IMR-90 (cell line): ENCODE data around the gene DNAH6. TPM values are rescaled to one million over a fixed set of nuclear protein-coding genes. Genes with fewer than 3 reads are reported as not detected.

Source experiments
- ATAC-seq: fragments of 200-7000 bp; cut with Tn5 transposase; 2 replicates; pipeline ENCODE4 v1.9.1; 2020; ENCODE audit warnings: low read depth, mild to moderate bottlenecking, moderate library complexity
- BruUV-seq: library from RNA; stranded (reverse); fragments of 400-500 nt; replicated peaks from 2 replicates; lab custom pipeline; 2021; lab: Mats Ljungman, UMichigan
- CTCF ChIA-PET: fragments of 300-600 bp; formaldehyde crosslinking; extraction: SDS; loops from one replicate; lab custom pipeline; 2021; ENCODE audit warnings: antibody characterized with exemption; lab: Yijun Ruan, JAX
- POLR2A ChIA-PET: fragments of 300-600 bp; sonication (Branson Sonifier 250); formaldehyde crosslinking; loops from one replicate; lab custom pipeline; 2022; ENCODE audit warnings: antibody characterized with exemption; ENCODE audit not compliant: unreplicated experiment; lab: Charles Lee
- DNase-seq: peaks from one replicate; pipeline ENCODE4 v3.0.0; 2013
- H2AFZ ChIP-seq: replicated peaks from 2 replicates; pipeline ENCODE3; 2013; ENCODE audit warnings: low read length, mild to moderate bottlenecking; ENCODE audit not compliant: poor library complexity
- H2AK5ac ChIP-seq: 2 replicates; pipeline ENCODE4 v1.6.1; 2013; ENCODE audit warnings: low read depth, low read length, inconsistent platforms
- H2AK9ac ChIP-seq: replicated peaks from 2 replicates; pipeline ENCODE3; 2013; ENCODE audit warnings: mild to moderate bottlenecking, low read depth, low read length, moderate library complexity; ENCODE audit not compliant: poor library complexity
- H2BK120ac ChIP-seq: 2 replicates; pipeline ENCODE4 v1.6.1; 2013; ENCODE audit warnings: low read depth, low read length, inconsistent platforms
- H2BK15ac ChIP-seq: 3 replicates; pipeline ENCODE4 v1.6.1; 2013; ENCODE audit warnings: low read depth, low read length, inconsistent platforms
- H2BK20ac ChIP-seq: 2 replicates; pipeline ENCODE4 v1.6.1; 2013; ENCODE audit warnings: low read depth, mild to moderate bottlenecking, inconsistent platforms, low read length, moderate library complexity
- H2BK5ac ChIP-seq: 2 replicates; pipeline ENCODE4 v1.6.1; 2013; ENCODE audit warnings: mild to moderate bottlenecking, low read depth, low read length, inconsistent platforms; ENCODE audit not compliant: poor library complexity, severe bottlenecking
- H3K14ac ChIP-seq: replicated peaks from 2 replicates; pipeline ENCODE4 v1.6.1; 2013; ENCODE audit warnings: low read depth, low read length, inconsistent platforms
- H3K18ac ChIP-seq: 2 replicates; pipeline ENCODE4 v1.6.1; 2013; ENCODE audit warnings: low read depth, low read length, control low read depth
- H3K23ac ChIP-seq: 2 replicates; pipeline ENCODE4 v1.6.1; 2013; ENCODE audit warnings: low read depth, low read length, inconsistent platforms
- H3K27ac ChIP-seq: 2 replicates; pipeline ENCODE4 v1.5.1; 2013; ENCODE audit warnings: mild to moderate bottlenecking, control low read depth, low read length; ENCODE audit not compliant: insufficient read depth
- H3K27me3 ChIP-seq: 2 replicates; pipeline ENCODE4 v1.6.1; 2013; ENCODE audit warnings: low read length; ENCODE audit not compliant: control insufficient read depth, insufficient read depth
- H3K36me3 ChIP-seq: 2 replicates; pipeline ENCODE4 v1.6.1; 2013; ENCODE audit warnings: low read length, mixed read lengths; ENCODE audit not compliant: control insufficient read depth, insufficient read depth
- H3K4ac ChIP-seq: 2 replicates; pipeline ENCODE4 v1.6.1; 2013; ENCODE audit warnings: low read depth, low read length, inconsistent platforms
- H3K4me1 ChIP-seq: 2 replicates; pipeline ENCODE4 v1.6.1; 2013; ENCODE audit warnings: low read length, mixed read lengths; ENCODE audit not compliant: control insufficient read depth, insufficient read depth
- H3K4me2 ChIP-seq: 2 replicates; pipeline ENCODE4 v1.6.1; 2013; ENCODE audit warnings: low read depth, mild to moderate bottlenecking, control low read depth, low read length, moderate library complexity
- H3K4me3 ChIP-seq: 2 replicates; pipeline ENCODE4 v1.5.1; 2013; ENCODE audit warnings: low read depth, mild to moderate bottlenecking, control low read depth, low read length, moderate library complexity; ENCODE audit not compliant: insufficient read depth
- H3K56ac ChIP-seq: 2 replicates; pipeline ENCODE4 v1.6.1; 2013; ENCODE audit warnings: low read length, inconsistent platforms; ENCODE audit not compliant: insufficient read depth; ENCODE audit errors: extremely low read depth
- H3K79me1 ChIP-seq, 2 experiments: 2 replicates each; pipeline ENCODE4 v1.6.1; 2013; ENCODE audit warnings: low read length in 2 of 2, inconsistent platforms in 1 of 2, low read depth in 1 of 2
- H3K9ac ChIP-seq: 2 replicates; pipeline ENCODE4 v1.6.1; 2013; ENCODE audit warnings: low read depth, low read length, control low read depth
- H3K9me1 ChIP-seq: 2 replicates; pipeline ENCODE4 v1.6.1; 2013; ENCODE audit warnings: low read length, inconsistent platforms; ENCODE audit not compliant: insufficient read depth
- H3K9me3 ChIP-seq: 2 replicates; pipeline ENCODE4 v1.6.1; 2013; ENCODE audit warnings: low read length; ENCODE audit not compliant: control insufficient read depth, insufficient read depth
- H4K20me1 ChIP-seq: 2 replicates; pipeline ENCODE4 v1.6.1; 2013; ENCODE audit warnings: low read length, inconsistent platforms; ENCODE audit not compliant: insufficient read depth
- H4K5ac ChIP-seq: 2 replicates; pipeline ENCODE4 v1.6.1; 2013; ENCODE audit warnings: mild to moderate bottlenecking, low read depth, low read length, control low read depth
- H4K8ac ChIP-seq, 2 experiments: 2 replicates each; pipeline ENCODE4 v1.6.1; 2013; ENCODE audit warnings: low read depth in 2 of 2, low read length in 2 of 2, control low read depth in 1 of 2, inconsistent platforms in 1 of 2
- H4K91ac ChIP-seq: 2 replicates; pipeline ENCODE4 v1.6.1; 2013; ENCODE audit warnings: low read depth, low read length, inconsistent platforms; ENCODE audit not compliant: insufficient read depth
- BHLHE40 ChIP-seq: fragments of 150-350 bp; IDR thresholded peaks from 2 replicates; pipeline ENCODE4 v1.6.1; 2016; ENCODE audit warnings: mild to moderate bottlenecking, low read depth, low read length
- CEBPB ChIP-seq: IDR thresholded peaks from 2 replicates; pipeline ENCODE4 v1.6.1; 2012; ENCODE audit warnings: low read depth, low read length, improper control_type of control experiment
- CHD1 ChIP-seq: IDR thresholded peaks from 2 replicates; pipeline ENCODE4 v1.6.1; 2012; ENCODE audit warnings: low read depth, low read length, improper control_type of control experiment
- CTCF ChIP-seq: conservative IDR thresholded peaks from 2 replicates; pipeline ENCODE4 v1.5.1; 2012; ENCODE audit warnings: mild to moderate bottlenecking, low read depth, low read length, improper control_type of control experiment
- ELK1 ChIP-seq: fragments of 150-350 bp; IDR thresholded peaks from 2 replicates; pipeline ENCODE4 v1.6.1; 2016; ENCODE audit warnings: low read depth, mild to moderate bottlenecking, low read length, moderate library complexity, borderline replicate concordance
- FOS ChIP-seq: fragments of 150-350 bp; IDR thresholded peaks from 2 replicates; pipeline ENCODE4 v1.6.1; 2016; ENCODE audit warnings: low read depth, low read length
- MAFK ChIP-seq: IDR thresholded peaks from 2 replicates; pipeline ENCODE4 v1.6.1; 2012; ENCODE audit warnings: low read depth, low read length, improper control_type of control experiment
- MAZ ChIP-seq: IDR thresholded peaks from 2 replicates; pipeline ENCODE4 v1.6.1; 2012; ENCODE audit warnings: low read depth, mild to moderate bottlenecking, low read length, improper control_type of control experiment, moderate library complexity, borderline replicate concordance
- MXI1 ChIP-seq: IDR thresholded peaks from 2 replicates; pipeline ENCODE4 v1.6.1; 2012; ENCODE audit warnings: low read depth, mild to moderate bottlenecking, low read length, moderate library complexity, borderline replicate concordance
- NFE2L2 ChIP-seq: fragments of 150-350 bp; IDR thresholded peaks from 2 replicates; pipeline ENCODE4 v1.6.1; 2016; ENCODE audit warnings: low read depth, mild to moderate bottlenecking, low read length
- POLR2A ChIP-seq: IDR thresholded peaks from 2 replicates; pipeline ENCODE4 v1.6.1; 2012; ENCODE audit warnings: mild to moderate bottlenecking, low read depth, low read length
- RAD21 ChIP-seq: IDR thresholded peaks from 2 replicates; pipeline ENCODE4 v1.6.1; 2012; ENCODE audit warnings: low read length, improper control_type of control experiment
- RCOR1 ChIP-seq: IDR thresholded peaks from 2 replicates; pipeline ENCODE4 v1.6.1; 2012; ENCODE audit warnings: mild to moderate bottlenecking, low read length, improper control_type of control experiment; ENCODE audit not compliant: insufficient replicate concordance
- RFX5 ChIP-seq: IDR thresholded peaks from 2 replicates; pipeline ENCODE4 v1.8.0; 2012; ENCODE audit warnings: low read depth, mild to moderate bottlenecking, low read length, moderate library complexity
- SMC3 ChIP-seq: fragments of 150-350 bp; IDR thresholded peaks from 2 replicates; pipeline ENCODE4 v1.6.1; 2016; ENCODE audit warnings: low read depth, mild to moderate bottlenecking, antibody characterized with exemption, low read length, moderate library complexity
- USF2 ChIP-seq: fragments of 150-350 bp; IDR thresholded peaks from 2 replicates; pipeline ENCODE4 v1.6.1; 2017; ENCODE audit warnings: mild to moderate bottlenecking, antibody characterized with exemption, low read length, low read depth
- WGBS, 2 experiments: methylation state at CpG; one replicate each; pipeline versions ENCODE4 v1.1.5 to v1.1.7; 2013; ENCODE audit warnings: missing lambda C conversion rate in 2 of 2; ENCODE audit not compliant: insufficient read length in 1 of 2; ENCODE audit errors: extremely low coverage in 2 of 2; 5-methylcytosine and 5-hydroxymethylcytosine counted together
- dilution Hi-C: fragments of 300-500 bp; cut with HindIII; formaldehyde crosslinking; loops from one replicate; pipeline ENCODE4 v1.14.3; 2018; ENCODE audit warnings: low sequenced_read_pairs; ENCODE audit not compliant: unreplicated experiment
- in situ Hi-C: fragments of 300-500 bp; cut with MboI; formaldehyde crosslinking; loops from 3 replicates; pipeline ENCODE4 v1.14.3; 2019; ENCODE audit warnings: low sequenced_read_pairs, inconsistent platforms, mixed read lengths
- intact Hi-C: fragments of 100-400 bp; cut with micrococcal nuclease; formaldehyde crosslinking; loops from 2 replicates; pipeline ENCODE4 v1.10.0; 2022
- polyA plus RNA-seq, 3 experiments: library from polyadenylated mRNA; depleted of rRNA; stranded (reverse); fragments of >200 nt; gene quantifications; 2 replicates each; pipeline ENCODE4 v1.2.3, GENCODE V29; 2012; ENCODE audit warnings: low replicate concordance in 1 of 3
- total RNA-seq: library from RNA; depleted of rRNA; stranded (reverse); fragments of >200 nt; gene quantifications from 2 replicates; pipeline ENCODE4 v1.2.3, GENCODE V29; 2012

The DNAH6 gene
- total and polyA plus RNA-seq, 2 of the 4 experiments (the other 2 are of a cell fraction) = under 0.01 to 0.07 TPM

GRCh38 chr2:84703831-84704230 lies 187.5 kb downstream of the DNAH6 start:
- POLR2A ChIA-PET = no interaction called here
- Histone ChIP-seq H4K91ac (no peak overlapping the region), H3K18ac (no peak overlapping the region; the same call in 1 of the 2 replicates), H2AK5ac (no peak overlapping the region), H2AK9ac (no peak overlapping the region), H3K9ac (no peak overlapping the region), H2BK15ac (no peak overlapping the region), H3K23ac (no peak overlapping the region), H3K4me3 (no peak overlapping the region), H3K4ac (no peak overlapping the region), H3K56ac (no peak overlapping the region), H3K27ac (no peak overlapping the region), H4K20me1 (no peaks in the 10 kb centered on the region), H3K9me3 (no peaks in the 10 kb centered on the region), H2BK20ac (no peak overlapping the region), H3K4me2 (no peak overlapping the region), H2BK120ac (no peak overlapping the region), H3K36me3 (no peaks in the 10 kb centered on the region), H3K79me1 (no peaks in the 10 kb centered on the region), H4K5ac (no peak overlapping the region), H3K27me3 (no peaks in the 10 kb centered on the region), H3K4me1 (peaks cover 11% of the 10 kb centered on the region), H3K9me1 (no peaks in the 10 kb centered on the region; the same call in none of the 2 replicates), H2AFZ (no peak overlapping the region), H2BK5ac (no peak overlapping the region), H4K8ac (no peak overlapping the region), H3K14ac (no peak overlapping the region)
- whole genome bisulfite sequencing, 2 experiments = 83% methylated on average over 1 of the region's 2 CpGs; no CpG with 5 or more reads in 1 of the 2 experiments
- intact Hi-C loops = no loop called here
- DNase-seq (no peak), ATAC-seq (no peak)
- dilution Hi-C loops = no loop called here
- CTCF ChIA-PET = no interaction called here
- no TSS peak for BruUV-seq
- TF ChIP-seq RCOR1 (no peak), USF2 (no peak), MXI1 (no peak), MAZ (no peak), BHLHE40 (no peak), ELK1 (no peak), NFE2L2 (no peak), CHD1 (no peak), POLR2A (no peak), MAFK (no peak), SMC3 (no peak), RFX5 (no peak), CTCF (no peak), FOS (no peak), CEBPB (no peak), RAD21 (no peak)
- in situ Hi-C loops = no loop called here
